GM18867 (cell line): ENCODE measurements around the gene RPRD1A.
A peak's percentile ranks its signal among the peaks of the same experiment; 100 is the strongest.
"Not testable (repeated sequence)": the region's sequence is repeated elsewhere in the genome, so short reads cannot be mapped to it uniquely, and the experiment has no call there.

ENCODE experiments used
- ATAC-seq: cut with Tn5 transposase; IDR thresholded peaks from one replicate; pipeline ENCODE4 v1.9.1; 2021; ENCODE audit warnings: mild to moderate bottlenecking, moderate library complexity; ENCODE audit not compliant: unreplicated experiment

The RPRD1A gene

DNA sequence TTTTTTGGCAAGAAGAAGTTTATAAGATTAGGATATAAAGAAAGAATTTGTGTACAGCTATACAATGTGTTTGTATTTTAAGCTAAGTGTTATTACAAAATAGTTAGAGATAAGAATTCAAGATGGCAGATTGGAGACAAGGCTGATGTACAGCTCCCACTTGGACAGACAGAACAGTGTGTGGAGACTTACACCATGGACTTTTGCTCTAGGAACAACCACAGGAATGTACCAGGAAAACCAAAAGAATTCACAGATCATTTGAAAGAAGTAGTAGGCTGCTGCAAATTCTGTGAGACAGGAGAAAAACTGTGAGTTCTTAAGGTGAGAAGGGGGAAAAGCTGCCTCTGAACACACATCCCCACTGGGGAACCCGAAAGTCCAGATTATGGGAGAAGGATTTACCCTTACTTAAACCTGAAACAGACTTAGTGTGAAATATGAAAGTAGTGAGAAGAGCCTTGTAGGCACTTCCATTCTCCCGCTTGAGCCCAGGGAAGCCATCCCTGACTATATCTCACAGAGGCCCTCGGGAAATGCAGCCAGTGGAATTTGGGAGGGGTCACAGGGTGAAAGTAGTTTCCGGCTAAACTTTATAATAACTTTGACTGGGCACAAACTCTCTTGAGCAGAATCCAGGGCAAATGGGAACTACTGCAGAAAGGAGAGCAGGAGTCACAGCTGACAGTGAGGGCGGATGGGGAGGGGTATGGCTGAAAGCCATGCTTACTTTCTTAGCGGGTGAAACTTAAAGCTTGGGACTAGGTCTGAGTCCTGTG lies 11.6 kb upstream of the RPRD1A start:
- ATAC-seq: no peak

- not testable (repeated sequence) for ATAC-seq
Observed at GRCh38 chr18:36077764-36078163, 10.4 kb upstream of the RPRD1A start.

DNA sequence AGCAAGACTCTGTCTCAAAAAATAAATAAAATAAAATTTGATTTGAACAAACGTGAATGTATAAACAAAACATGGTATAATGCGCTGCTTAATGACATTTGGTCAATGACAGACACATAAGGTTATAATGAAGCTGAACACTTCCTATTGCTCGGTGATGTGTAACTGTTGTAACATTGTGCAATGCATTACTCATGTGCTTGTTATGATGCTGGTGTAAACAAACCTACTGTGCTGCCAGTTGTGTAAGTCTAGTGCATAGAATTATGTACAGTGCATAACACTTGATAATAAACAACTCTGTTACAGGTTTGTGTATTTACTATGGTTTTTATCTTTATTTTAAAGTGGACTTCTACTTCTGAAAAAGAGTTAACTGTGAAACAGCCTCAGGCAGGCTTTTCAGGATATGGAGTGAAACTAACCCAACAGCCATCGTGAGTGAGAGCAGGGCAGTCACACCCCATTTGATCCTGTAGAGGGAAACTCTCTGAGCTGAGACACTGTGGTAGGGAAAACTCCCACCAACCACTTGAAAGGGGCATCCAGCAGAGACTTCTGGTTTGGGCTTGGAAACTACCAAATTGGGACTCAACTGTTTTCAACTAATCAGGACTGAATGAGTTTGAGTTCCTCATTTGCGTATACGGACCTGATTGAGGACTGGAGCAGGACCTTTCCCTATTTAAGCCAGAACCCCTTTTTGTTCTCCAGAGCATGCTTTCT lies 8.7 kb upstream of the RPRD1A start:
- no peak for ATAC-seq

GRCh38 chr18:36074435-36074834 lies 7.1 kb upstream of the RPRD1A start:
- ATAC-seq: no peak

- no peak for ATAC-seq
Observed at GRCh38 chr18:36073676-36074075, 6.3 kb upstream of the RPRD1A start.

- not testable (repeated sequence) for ATAC-seq
Observed at GRCh38 chr18:36072406-36072805, 5.0 kb upstream of the RPRD1A start.

GRCh38 chr18:36066686-36067054 lies 689 bp downstream of the RPRD1A start:
- peak; percentile 5 for ATAC-seq

DNA sequence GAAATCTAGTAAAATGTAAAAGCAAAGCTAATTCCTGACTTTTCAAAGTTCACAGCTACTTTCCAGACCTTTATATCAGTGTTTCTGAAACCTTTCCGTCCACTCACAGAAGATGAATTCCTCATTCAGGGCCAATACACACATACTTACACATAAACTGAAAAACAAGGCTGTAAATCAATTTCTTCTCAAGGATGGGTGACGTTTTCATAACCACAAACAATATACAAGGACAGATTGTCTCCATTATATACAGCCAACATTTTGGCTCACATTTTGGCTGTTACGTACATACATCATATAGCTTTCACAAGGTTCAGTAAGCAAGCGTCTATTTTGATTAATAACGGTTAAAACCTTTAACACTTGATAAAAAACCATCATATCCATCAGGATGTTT lies 1.4 kb downstream of the RPRD1A start:
- ATAC-seq: no peak

GRCh38 chr18:36064809-36065079 lies 2.6 kb downstream of the RPRD1A start:
- ATAC-seq: not testable (repeated sequence)

GRCh38 chr18:36064027-36064808 lies 3.1 kb downstream of the RPRD1A start:
- no peak for ATAC-seq

- ATAC-seq: no peak
Observed at GRCh38 chr18:36058674-36059073, 8.7 kb downstream of the RPRD1A start.

- ATAC-seq: no peak
Observed at GRCh38 chr18:36051760-36052159, 15.6 kb downstream of the RPRD1A start.

DNA sequence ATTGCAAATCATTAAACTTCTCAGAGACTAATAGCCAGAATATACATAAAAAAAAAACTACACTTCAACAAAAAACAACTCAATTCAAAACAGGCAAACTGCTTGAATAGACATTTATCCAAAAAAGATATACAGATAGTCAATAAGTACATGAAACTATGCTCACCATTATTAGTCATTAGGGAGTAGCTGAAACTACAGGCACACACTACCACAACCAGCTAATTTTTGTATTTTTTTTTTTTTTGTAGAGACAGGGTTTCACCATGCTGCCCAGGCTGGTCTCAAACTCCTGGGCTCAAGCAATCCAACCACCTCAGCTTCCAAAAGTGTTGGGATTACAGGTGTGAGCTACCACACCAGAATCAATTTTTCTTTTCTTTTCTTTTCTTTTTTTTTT lies 16.9 kb downstream of the RPRD1A start:
- no peak for ATAC-seq

DNA sequence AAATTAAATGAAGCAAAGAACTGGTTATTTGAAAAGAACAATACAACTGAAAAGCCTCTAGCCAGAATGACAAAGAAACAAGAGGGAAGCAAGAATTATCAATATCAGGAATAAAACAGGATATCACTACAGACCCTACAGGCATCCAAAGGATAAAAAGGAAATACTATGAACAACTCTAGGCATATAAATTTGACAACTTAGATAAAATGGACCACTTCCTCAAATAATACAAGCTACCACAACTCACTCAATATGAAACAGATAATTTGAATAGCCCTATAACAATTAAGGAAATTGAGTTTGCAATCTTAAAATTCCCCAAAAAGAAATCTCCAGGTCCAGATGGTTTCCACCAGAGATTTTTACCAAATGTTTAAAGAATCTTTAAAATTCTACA lies 19.8 kb downstream of the RPRD1A start:
- ATAC-seq: no peak

DNA sequence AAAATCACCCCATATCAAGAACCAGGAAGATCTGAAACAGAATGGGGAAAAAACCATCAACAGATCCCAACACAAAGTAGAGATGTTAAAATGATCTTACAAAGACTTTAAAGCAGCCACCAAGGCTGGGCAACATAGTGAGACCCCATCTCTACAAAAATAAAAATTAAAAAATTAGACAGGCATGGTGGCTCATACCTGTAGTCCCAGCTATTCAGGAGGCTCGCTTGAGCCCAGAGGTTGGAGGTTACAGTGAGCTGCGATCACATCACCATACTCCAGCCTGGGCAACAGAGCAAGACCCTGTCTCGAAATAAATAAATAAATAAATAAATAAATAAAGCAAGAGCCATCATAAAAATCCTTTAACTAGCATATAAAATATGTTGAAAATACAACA lies 20.5 kb downstream of the RPRD1A start:
- ATAC-seq: no peak

GRCh38 chr18:36045241-36045991 lies 21.9 kb downstream of the RPRD1A start:
- no peak for ATAC-seq

DNA sequence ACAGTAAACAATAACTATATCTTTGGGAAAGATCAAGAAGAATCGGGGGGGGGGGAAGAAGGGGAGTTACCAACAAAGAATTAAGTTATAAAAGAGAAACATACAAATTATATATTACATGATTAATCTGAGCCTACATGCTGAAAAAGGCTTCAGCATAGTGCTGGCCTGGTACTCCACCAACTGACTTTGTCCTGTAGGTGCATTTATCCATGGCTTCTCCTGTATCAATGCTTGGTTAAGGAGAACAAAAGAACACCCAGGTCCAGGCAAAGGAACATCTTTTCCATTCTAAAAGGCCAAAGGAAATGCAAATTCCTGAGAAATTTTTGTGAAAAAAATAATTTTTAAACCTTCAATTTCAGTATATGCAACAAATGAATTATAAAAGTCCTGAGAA lies 24.2 kb downstream of the RPRD1A start:
- ATAC-seq: no peak

DNA sequence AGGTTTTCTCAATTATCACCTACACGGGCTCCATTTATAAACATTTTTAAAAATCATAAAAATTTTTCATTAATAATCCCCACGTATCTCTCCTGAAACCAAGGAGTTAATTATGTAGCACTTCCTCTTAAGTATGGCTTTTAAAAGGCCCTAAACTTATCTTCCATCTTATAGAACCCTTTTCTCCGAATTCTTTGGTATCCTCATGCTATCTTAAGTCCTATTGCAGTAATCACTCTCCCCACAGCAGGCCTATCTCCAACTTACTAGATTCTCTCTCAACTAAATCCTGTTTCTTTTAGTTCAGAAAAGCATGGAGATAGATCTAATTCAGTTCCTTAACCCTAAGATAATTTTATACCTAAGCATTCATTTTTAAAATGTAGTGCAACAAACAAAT lies 26.2 kb downstream of the RPRD1A start:
- no peak for ATAC-seq

- no peak for ATAC-seq
Observed at GRCh38 chr18:36038102-36038663, 29.2 kb downstream of the RPRD1A start.

DNA sequence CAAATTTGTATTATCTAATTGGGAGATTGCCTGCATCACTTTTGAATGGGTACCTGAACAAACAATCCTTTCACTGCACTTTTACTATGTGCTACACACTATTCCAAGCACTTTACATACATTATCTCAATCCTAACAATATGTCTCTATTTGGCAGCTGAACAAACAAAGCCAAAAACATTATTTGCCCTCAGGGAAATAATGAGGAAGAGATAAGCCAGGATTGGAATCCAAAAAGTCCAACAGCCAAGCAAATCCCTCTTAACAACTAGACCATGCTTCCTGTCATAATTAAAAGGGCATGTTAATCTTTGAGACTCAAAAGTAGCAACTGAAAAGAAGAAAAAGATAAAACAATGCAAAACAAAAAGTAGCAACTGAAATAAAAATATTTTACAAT lies 32.1 kb downstream of the RPRD1A start:
- ATAC-seq: no peak
